Body of pancreas (tissue), 4 donors: ENCODE measurements around the gene MACO1.

Source experiments
- CTCF ChIP-seq, 7 experiments: fragments of 450-650 bp in 4 of 7; fragments of 200-600 bp in 3 of 7; sonication (generic) in 3 of 7; IDR thresholded peaks; one replicate each; pipeline ENCODE4 v1.5.1; 2016 to 2019; ENCODE audit warnings: antibody characterized with exemption in 7 of 7
- POLR2A ChIP-seq, 3 donors: fragments of 450-650 bp; IDR thresholded peaks; one replicate each; pipeline ENCODE4 v1.6.1; 2016; ENCODE audit warnings: antibody characterized with exemption in 3 of 3, mild to moderate bottlenecking in 2 of 3

- TF ChIP-seq CTCF (IDR thresholded peaks at IDR 0.05) = no peak
- no peak for TF ChIP-seq POLR2A (IDR thresholded peaks at IDR 0.05)
These were observed 84.3 kb downstream of the MACO1 start for GRCh38 chr1:25515033-25515432.
